Activated CD8-positive, alpha-beta memory T cell treated with anti-CD3 and anti-CD28 coated beads, Interleukin-2, amount 10 ng/mL, durations not matched to agents 7 days and 5 days (primary cell): ENCODE data around the gene TRIM67. TPM values are rescaled to one million over a fixed set of nuclear protein-coding genes. Genes with fewer than 3 reads are reported as not detected.
"Not testable (repeated sequence)": the region's sequence is repeated elsewhere in the genome, so short reads cannot be mapped to it uniquely, and the experiment has no call there.

Experiments
- ATAC-seq: fragments of 150-1000 bp; cut with Tn5 transposase; one replicate; pipeline ENCODE4 v1.10.0; 2021; ENCODE audit warnings: moderate library complexity
- CTCF ChIA-PET: fragments of 350-600 bp; sonication (Branson Sonifier 250); formaldehyde crosslinking; loops from one replicate; lab custom pipeline; 2021; ENCODE audit warnings: antibody characterized with exemption; lab: Charles Lee
- DNase-seq: peaks from one replicate; pipeline ENCODE4 v3.0.0-alpha.2; 2020
- H3K27ac Mint-ChIP-seq: one replicate; pipeline ENCODE4 v1.8.0; 2021; ENCODE audit warnings: mild to moderate bottlenecking, mixed read lengths
- H3K27me3 Mint-ChIP-seq: one replicate; pipeline ENCODE4 v1.8.0; 2021; ENCODE audit warnings: mixed read lengths
- H3K36me3 Mint-ChIP-seq: one replicate; pipeline ENCODE4 v1.8.0; 2021; ENCODE audit warnings: mild to moderate bottlenecking, mixed read lengths
- H3K4me1 Mint-ChIP-seq: one replicate; pipeline ENCODE4 v1.8.0; 2021; ENCODE audit warnings: mixed read lengths
- H3K4me3 Mint-ChIP-seq: one replicate; pipeline ENCODE4 v1.8.0; 2021; ENCODE audit warnings: mild to moderate bottlenecking, moderate library complexity, mixed read lengths
- H3K9me3 Mint-ChIP-seq: one replicate; pipeline ENCODE4 v1.8.0; 2022; ENCODE audit warnings: low read depth, mixed read lengths
- total RNA-seq, 2 experiments: library from RNA; stranded (reverse); gene quantifications; one replicate each; pipeline ENCODE4 v1.2.3, GENCODE V29; 2021

The TRIM67 gene
- total RNA-seq, 2 experiments from 2014 or later: not detected

GRCh38 chr1:231210126-231210525 lies 48.3 kb downstream of the TRIM67 start:
- CTCF ChIA-PET: interaction anchor here (1.0 to 2.5 kb wide), 9 partner anchors 34 to 567 kb away, joined by 3 to 10 read pairs (median 3); no protein-coding TSS in a partner anchor
- Mint-ChIP-seq H3K27me3 (peaks cover 1% of the 10 kb centered on the region), H3K36me3 (no peaks in the 10 kb centered on the region), H3K4me1 (peaks cover 2% of the 10 kb centered on the region), H3K4me3 (no peak overlapping the region), H3K27ac (no peak overlapping the region), H3K9me3 (no peaks in the 10 kb centered on the region)
- DNase-seq (no peak), ATAC-seq (no peak)

- H3K4me1 Mint-ChIP-seq: peaks cover 8% of the 10 kb centered on the region
- H3K4me3 Mint-ChIP-seq: peak overlapping the region; percentile 73
- peak; percentile 93 for DNase-seq
- no peaks in the 10 kb centered on the region for H3K9me3 Mint-ChIP-seq
- ATAC-seq: peak; percentile 90
- H3K36me3 Mint-ChIP-seq: no peaks in the 10 kb centered on the region
- H3K27me3 Mint-ChIP-seq: peaks cover 3% of the 10 kb centered on the region
- CTCF ChIA-PET: interaction anchor here (0.8 to 2.5 kb wide), 11 partner anchors 35 to 570 kb away, joined by 3 to 10 read pairs (median 3); no protein-coding TSS in a partner anchor
- H3K27ac Mint-ChIP-seq: no peak overlapping the region
These were observed 49.4 kb downstream of the TRIM67 start for GRCh38 chr1:231211005-231211857.

- not testable (repeated sequence) for H3K9me3 Mint-ChIP-seq, H3K4me3 Mint-ChIP-seq, H3K27ac Mint-ChIP-seq, H3K36me3 Mint-ChIP-seq, DNase-seq, H3K27me3 Mint-ChIP-seq, ATAC-seq
- CTCF ChIA-PET: interaction anchor here (2.4 to 2.5 kb wide), 2 partner anchors 288 to 415 kb away, joined by 6 to 10 read pairs; no protein-coding TSS in a partner anchor
- H3K4me1 Mint-ChIP-seq: peaks cover 11% of the 10 kb centered on the region
These were observed 50.4 kb downstream of the TRIM67 start for GRCh38 chr1:231212301-231212700.

- H3K9me3 Mint-ChIP-seq: no peaks in the 10 kb centered on the region
- no peaks in the 10 kb centered on the region for H3K36me3 Mint-ChIP-seq
- no peak overlapping the region for H3K27ac Mint-ChIP-seq
- DNase-seq: no peak
- CTCF ChIA-PET: no interaction called here
- H3K27me3 Mint-ChIP-seq: peaks cover 7% of the 10 kb centered on the region
- no peak overlapping the region for H3K4me3 Mint-ChIP-seq
- peaks cover 11% of the 10 kb centered on the region for H3K4me1 Mint-ChIP-seq
- no peak for ATAC-seq
These were observed 52.1 kb downstream of the TRIM67 start for GRCh38 chr1:231213831-231214573.

GRCh38 chr1:231214918-231215680 lies 53.2 kb downstream of the TRIM67 start:
- Mint-ChIP-seq H3K36me3 (no peaks in the 10 kb centered on the region), H3K9me3 (no peaks in the 10 kb centered on the region), H3K27me3 (peaks cover 7% of the 10 kb centered on the region), H3K4me1 (peaks cover 11% of the 10 kb centered on the region), H3K4me3 (no peak overlapping the region), H3K27ac (no peak overlapping the region)
- ATAC-seq (no peak), DNase-seq (no peak)
- CTCF ChIA-PET: no interaction called here

- Mint-ChIP-seq H3K4me3 (no peak overlapping the region), H3K27me3 (peaks cover 7% of the 10 kb centered on the region), H3K36me3 (no peaks in the 10 kb centered on the region), H3K4me1 (peaks cover 11% of the 10 kb centered on the region), H3K27ac (no peak overlapping the region), H3K9me3 (no peaks in the 10 kb centered on the region)
- DNase-seq (no peak), ATAC-seq (no peak)
- CTCF ChIA-PET: interaction anchor here (1.2 kb wide), 1 partner anchor 574 kb away, joined by 4 read pairs; the partner anchor contains the start of gene COG2
These were observed 54.0 kb downstream of the TRIM67 start for GRCh38 chr1:231215681-231216385.

GRCh38 chr1:231216498-231216897 lies 54.6 kb downstream of the TRIM67 start:
- CTCF ChIA-PET: interaction anchor here (1.2 kb wide), 1 partner anchor 575 kb away, joined by 4 read pairs; the partner anchor contains the start of gene COG2
- H3K36me3 Mint-ChIP-seq: no peaks in the 10 kb centered on the region
- H3K4me1 Mint-ChIP-seq: peaks cover 11% of the 10 kb centered on the region
- ATAC-seq (no peak), DNase-seq (no peak)
- peaks cover 7% of the 10 kb centered on the region for H3K27me3 Mint-ChIP-seq
- no peak overlapping the region for H3K4me3 Mint-ChIP-seq
- H3K9me3 Mint-ChIP-seq: no peaks in the 10 kb centered on the region
- no peak overlapping the region for H3K27ac Mint-ChIP-seq

- H3K27me3 Mint-ChIP-seq: peaks cover 7% of the 10 kb centered on the region
- CTCF ChIA-PET: interaction anchor here (1.2 to 1.8 kb wide), 2 partner anchors 25 to 575 kb away, joined by 4 to 6 read pairs; partner anchors contain the start of gene COG2
- peaks cover 9% of the 10 kb centered on the region for H3K4me1 Mint-ChIP-seq
- no peak overlapping the region for H3K4me3 Mint-ChIP-seq
- no peaks in the 10 kb centered on the region for H3K36me3 Mint-ChIP-seq
- H3K27ac Mint-ChIP-seq: no peak overlapping the region
- no peaks in the 10 kb centered on the region for H3K9me3 Mint-ChIP-seq
- ATAC-seq (no peak), DNase-seq (no peak)
These were observed 55.2 kb downstream of the TRIM67 start for GRCh38 chr1:231217056-231217455.

GRCh38 chr1:231218078-231218477 lies 56.2 kb downstream of the TRIM67 start:
- Mint-ChIP-seq H3K27me3 (peaks cover 7% of the 10 kb centered on the region), H3K4me3 (no peak overlapping the region), H3K4me1 (peaks cover 9% of the 10 kb centered on the region), H3K36me3 (no peaks in the 10 kb centered on the region), H3K9me3 (no peaks in the 10 kb centered on the region), H3K27ac (no peak overlapping the region)
- no peak for DNase-seq
- CTCF ChIA-PET: interaction anchor here (1.8 kb wide), 1 partner anchor 24 kb away, joined by 6 read pairs; no protein-coding TSS in a partner anchor
- no peak for ATAC-seq

GRCh38 chr1:231219422-231220401 lies 57.9 kb downstream of the TRIM67 start:
- Mint-ChIP-seq H3K4me3 (no peak overlapping the region), H3K9me3 (no peaks in the 10 kb centered on the region), H3K27me3 (peaks cover 7% of the 10 kb centered on the region), H3K4me1 (peaks cover 9% of the 10 kb centered on the region), H3K36me3 (peaks cover 6% of the 10 kb centered on the region), H3K27ac (no peak overlapping the region)
- ATAC-seq: no peak
- CTCF ChIA-PET: interaction anchor here (0.8 kb wide), 1 partner anchor 384 kb away, joined by 3 read pairs; no protein-coding TSS in a partner anchor
- no peak for DNase-seq

GRCh38 chr1:231220801-231221200 lies 58.9 kb downstream of the TRIM67 start:
- peaks cover 4% of the 10 kb centered on the region for H3K4me1 Mint-ChIP-seq
- peaks cover 7% of the 10 kb centered on the region for H3K27me3 Mint-ChIP-seq
- H3K4me3 Mint-ChIP-seq: no peak overlapping the region
- H3K9me3 Mint-ChIP-seq: no peaks in the 10 kb centered on the region
- DNase-seq: no peak
- ATAC-seq: no peak
- no peak overlapping the region for H3K27ac Mint-ChIP-seq
- CTCF ChIA-PET: interaction anchor here (0.8 kb wide), 1 partner anchor 382 kb away, joined by 3 read pairs; no protein-coding TSS in a partner anchor
- H3K36me3 Mint-ChIP-seq: peaks cover 16% of the 10 kb centered on the region
